ENCODE measurements around the gene DLAT.

Gene DLAT

GRCh38 chr11:112024773-112025678 is at the start of gene DLAT:
Gene DLAT, plus strand, starts transcription at chr11:112025408. Its CDS starts 65 bp downstream, at chr11:112025473.
- Histone ChIP-seq H3K27me3 (ENCODE audit: control insufficient read depth in 5 of 5, insufficient read depth in 4 of 5, low read length in 5 of 5) (no peaks in the 10 kb centered on the region), H3K9ac (ENCODE audit: low read length in 5 of 5) (peak within 1 kb of the TSS; percentile 89 to 94 (median 92)), H3K36me3 (ENCODE audit: control insufficient read depth in 5 of 5, insufficient read depth in 5 of 5, low read length in 5 of 5) (peaks cover 5 to 21% (median 17%) of the 10 kb centered on the region in 5 donors), H3K9me3 (ENCODE audit: control insufficient read depth in 5 of 5, low read length in 5 of 5) (no peaks in the 10 kb centered on the region), H3K4me3 (ENCODE audit: low read depth in 1 of 5, low read length in 5 of 5) (peak within 1 kb of the TSS; percentile 90 to 97 (median 94)), H3K4me1 (ENCODE audit: control insufficient read depth in 5 of 5, insufficient read depth in 5 of 5, low read length in 5 of 5) (peaks cover 0 to 47% (median 26%) of the 10 kb centered on the region in 5 donors), H3K27ac (ENCODE audit: low read depth, low read length) (peak within 1 kb of the TSS; percentile 94)

GRCh38 chr11:111976119-111976766 is 49.0 kb upstream of the DLAT start:
- Histone ChIP-seq H3K9me3 (ENCODE audit: control insufficient read depth in 5 of 5, low read length in 5 of 5) (no peaks in the 10 kb centered on the region), H3K4me3 (ENCODE audit: low read depth in 1 of 5, low read length in 5 of 5) (peak overlapping the region; percentile 16 to 75 (median 69)), H3K27me3 (ENCODE audit: control insufficient read depth in 5 of 5, insufficient read depth in 4 of 5, low read length in 5 of 5) (peaks cover 0 to 3% (median 0%) of the 10 kb centered on the region in 5 donors), H3K9ac (ENCODE audit: low read length in 5 of 5) (peak overlapping the region in 4 of 5 donors; percentile 62 to 81 (median 66)), H3K4me1 (ENCODE audit: control insufficient read depth in 5 of 5, insufficient read depth in 5 of 5, low read length in 5 of 5) (peaks cover 0 to 40% (median 33%) of the 10 kb centered on the region in 5 donors), H3K27ac (ENCODE audit: low read depth, low read length) (peak overlapping the region; percentile 82), H3K36me3 (ENCODE audit: control insufficient read depth in 5 of 5, insufficient read depth in 5 of 5, low read length in 5 of 5) (peaks cover 2 to 9% (median 7%) of the 10 kb centered on the region in 5 donors)

- H3K4me3 ChIP-seq (ENCODE audit: low read depth in 1 of 5, low read length in 5 of 5), result peak overlapping the region; percentile 16 to 75 (median 69)
- H3K9ac ChIP-seq (ENCODE audit: low read length in 5 of 5), result peak overlapping the region in 4 of 5 donors; percentile 62 to 81 (median 66)
- peaks cover 5 to 12% (median 10%) of the 10 kb centered on the region in 5 donors for H3K36me3 ChIP-seq (ENCODE audit: control insufficient read depth in 5 of 5, insufficient read depth in 5 of 5, low read length in 5 of 5)
- peaks cover 0 to 3% (median 0%) of the 10 kb centered on the region in 5 donors for H3K27me3 ChIP-seq (ENCODE audit: control insufficient read depth in 5 of 5, insufficient read depth in 4 of 5, low read length in 5 of 5)
- no peaks in the 10 kb centered on the region for H3K9me3 ChIP-seq (ENCODE audit: control insufficient read depth in 5 of 5, low read length in 5 of 5)
- peak overlapping the region; percentile 82 for H3K27ac ChIP-seq (ENCODE audit: low read depth, low read length)
- peaks cover 0 to 40% (median 33%) of the 10 kb centered on the region in 5 donors for H3K4me1 ChIP-seq (ENCODE audit: control insufficient read depth in 5 of 5, insufficient read depth in 5 of 5, low read length in 5 of 5)
These were observed 48.5 kb upstream of the DLAT start for GRCh38 chr11:111976767-111977145.

GRCh38 chr11:111977146-111978027 is 47.8 kb upstream of the DLAT start:
- H3K9ac ChIP-seq (ENCODE audit: low read length in 5 of 5), result peak overlapping the region in 4 of 5 donors; percentile 58 to 75 (median 71)
- H3K9me3 ChIP-seq (ENCODE audit: control insufficient read depth in 5 of 5, low read length in 5 of 5), result no peaks in the 10 kb centered on the region
- H3K36me3 ChIP-seq (ENCODE audit: control insufficient read depth in 5 of 5, insufficient read depth in 5 of 5, low read length in 5 of 5), result peaks cover 5 to 12% (median 9%) of the 10 kb centered on the region in 5 donors
- peak overlapping the region; percentile 84 for H3K27ac ChIP-seq (ENCODE audit: low read depth, low read length)
- H3K4me1 ChIP-seq (ENCODE audit: control insufficient read depth in 5 of 5, insufficient read depth in 5 of 5, low read length in 5 of 5), result peaks cover 0 to 40% (median 33%) of the 10 kb centered on the region in 5 donors
- H3K4me3 ChIP-seq (ENCODE audit: low read depth in 1 of 5, low read length in 5 of 5), result peak overlapping the region; percentile 65 to 77 (median 72)
- H3K27me3 ChIP-seq (ENCODE audit: control insufficient read depth in 5 of 5, insufficient read depth in 4 of 5, low read length in 5 of 5), result peaks cover 0 to 3% (median 0%) of the 10 kb centered on the region in 5 donors

- Histone ChIP-seq H3K27ac (ENCODE audit: low read depth, low read length) (peak overlapping the region; percentile 84), H3K4me1 (ENCODE audit: control insufficient read depth in 5 of 5, insufficient read depth in 5 of 5, low read length in 5 of 5) (peaks cover 0 to 40% (median 33%) of the 10 kb centered on the region in 5 donors), H3K9me3 (ENCODE audit: control insufficient read depth in 5 of 5, low read length in 5 of 5) (no peaks in the 10 kb centered on the region), H3K9ac (ENCODE audit: low read length in 5 of 5) (peak overlapping the region in 4 of 5 donors; percentile 58 to 75 (median 71)), H3K27me3 (ENCODE audit: control insufficient read depth in 5 of 5, insufficient read depth in 4 of 5, low read length in 5 of 5) (peaks cover 0 to 3% (median 0%) of the 10 kb centered on the region in 5 donors), H3K4me3 (ENCODE audit: low read depth in 1 of 5, low read length in 5 of 5) (peak overlapping the region; percentile 65 to 77 (median 72)), H3K36me3 (ENCODE audit: control insufficient read depth in 5 of 5, insufficient read depth in 5 of 5, low read length in 5 of 5) (peaks cover 5 to 20% (median 17%) of the 10 kb centered on the region in 5 donors)
These were observed 47.0 kb upstream of the DLAT start for GRCh38 chr11:111978028-111978771.

- H3K9ac ChIP-seq (ENCODE audit: low read length in 5 of 5), result no peak overlapping the region
- H3K4me3 ChIP-seq (ENCODE audit: low read depth in 1 of 5, low read length in 5 of 5), result no peak overlapping the region
- H3K27me3 ChIP-seq (ENCODE audit: control insufficient read depth in 5 of 5, insufficient read depth in 4 of 5, low read length in 5 of 5), result peaks cover 0 to 3% (median 0%) of the 10 kb centered on the region in 5 donors
- peaks cover 0 to 36% (median 33%) of the 10 kb centered on the region in 5 donors for H3K4me1 ChIP-seq (ENCODE audit: control insufficient read depth in 5 of 5, insufficient read depth in 5 of 5, low read length in 5 of 5)
- H3K36me3 ChIP-seq (ENCODE audit: control insufficient read depth in 5 of 5, insufficient read depth in 5 of 5, low read length in 5 of 5), result peaks cover 10 to 29% (median 22%) of the 10 kb centered on the region in 5 donors
- no peaks in the 10 kb centered on the region for H3K9me3 ChIP-seq (ENCODE audit: control insufficient read depth in 5 of 5, low read length in 5 of 5)
- no peak overlapping the region for H3K27ac ChIP-seq (ENCODE audit: low read depth, low read length)
These were observed 45.1 kb upstream of the DLAT start for GRCh38 chr11:111980062-111980461.

- Histone ChIP-seq H3K4me3 (ENCODE audit: low read depth in 1 of 5, low read length in 5 of 5) (no peak overlapping the region), H3K36me3 (ENCODE audit: control insufficient read depth in 5 of 5, insufficient read depth in 5 of 5, low read length in 5 of 5) (peaks cover 20 to 38% (median 32%) of the 10 kb centered on the region in 5 donors), H3K4me1 (ENCODE audit: control insufficient read depth in 5 of 5, insufficient read depth in 5 of 5, low read length in 5 of 5) (peaks cover 0 to 31% (median 29%) of the 10 kb centered on the region in 5 donors), H3K9ac (ENCODE audit: low read length in 5 of 5) (no peak overlapping the region), H3K27me3 (ENCODE audit: control insufficient read depth in 5 of 5, insufficient read depth in 4 of 5, low read length in 5 of 5) (peaks cover 0 to 3% (median 0%) of the 10 kb centered on the region in 5 donors), H3K27ac (ENCODE audit: low read depth, low read length) (no peak overlapping the region), H3K9me3 (ENCODE audit: control insufficient read depth in 5 of 5, low read length in 5 of 5) (no peaks in the 10 kb centered on the region)
These were observed 43.9 kb upstream of the DLAT start for GRCh38 chr11:111981270-111981669.

- no peak overlapping the region for H3K4me3 ChIP-seq (ENCODE audit: low read depth in 1 of 5, low read length in 5 of 5)
- peaks cover 20 to 42% (median 35%) of the 10 kb centered on the region in 5 donors for H3K36me3 ChIP-seq (ENCODE audit: control insufficient read depth in 5 of 5, insufficient read depth in 5 of 5, low read length in 5 of 5)
- H3K27ac ChIP-seq (ENCODE audit: low read depth, low read length), result no peak overlapping the region
- H3K9ac ChIP-seq (ENCODE audit: low read length in 5 of 5), result no peak overlapping the region
- no peaks in the 10 kb centered on the region for H3K9me3 ChIP-seq (ENCODE audit: control insufficient read depth in 5 of 5, low read length in 5 of 5)
- peaks cover 0 to 3% (median 0%) of the 10 kb centered on the region in 5 donors for H3K27me3 ChIP-seq (ENCODE audit: control insufficient read depth in 5 of 5, insufficient read depth in 4 of 5, low read length in 5 of 5)
- H3K4me1 ChIP-seq (ENCODE audit: control insufficient read depth in 5 of 5, insufficient read depth in 5 of 5, low read length in 5 of 5), result peaks cover 0 to 25% (median 23%) of the 10 kb centered on the region in 5 donors
These were observed 43.2 kb upstream of the DLAT start for GRCh38 chr11:111982019-111982464.

All from subcutaneous abdominal adipose tissue (tissue), 5 donors.